CD4-positive, alpha-beta T cell (primary cell): Measurements from ENCODE around the gene MSL1. TPM values are rescaled to one million over a fixed set of nuclear protein-coding genes. Genes with fewer than 3 reads are reported as not detected.

ENCODE experiments used
- ATAC-seq: fragments of 200-7000 bp; cut with Tn5 transposase; one replicate; pipeline ENCODE4 v1.10.0; 2022; ENCODE audit warnings: mild to moderate bottlenecking; ENCODE audit not compliant: poor library complexity
- CTCF ChIA-PET: fragments of 350-600 bp; sonication (Branson Sonifier 250); formaldehyde crosslinking; loops from one replicate; lab custom pipeline; 2021; ENCODE audit warnings: antibody characterized with exemption, inconsistent platforms; lab: Charles Lee
- POLR2A ChIA-PET: fragments of 350-600 bp; sonication (Branson Sonifier 250); formaldehyde crosslinking; loops from one replicate; lab custom pipeline; 2021; ENCODE audit warnings: antibody characterized with exemption, inconsistent platforms; lab: Charles Lee
- DNase-seq, 14 experiments: peaks; one replicate each; pipeline ENCODE4 v3.0.0-alpha.2; 2013 to 2020; ENCODE audit warnings: mixed read lengths in 2 of 14
- H3K27ac ChIP-seq, 2 donors: one replicate each; pipeline versions ENCODE4 v1.5.1 to v1.7.0; 2013; ENCODE audit warnings: low read length in 2 of 2, low read depth in 1 of 2, mild to moderate bottlenecking in 1 of 2
- H3K27me3 ChIP-seq, 2 experiments: 1 replicate in 1 of 2; 2 replicates in 1 of 2; pipeline versions ENCODE4 v1.6.1 to v1.7.0; 2013; ENCODE audit warnings: low read length in 2 of 2, control low read depth in 1 of 2, mild to moderate bottlenecking in 1 of 2, moderate library complexity in 1 of 2; ENCODE audit not compliant: insufficient read depth in 2 of 2, control insufficient read depth in 1 of 2
- H3K36me3 ChIP-seq: one replicate; pipeline ENCODE4 v1.6.1; 2013; ENCODE audit warnings: low read length, control low read depth; ENCODE audit not compliant: insufficient read depth
- H3K4me1 ChIP-seq: one replicate; pipeline ENCODE4 v1.6.1; 2013; ENCODE audit warnings: low read length, control low read depth; ENCODE audit not compliant: insufficient read depth
- H3K4me3 ChIP-seq: one replicate; pipeline ENCODE4 v1.5.1; 2013; ENCODE audit warnings: mild to moderate bottlenecking, low read length, moderate library complexity
- H3K9me3 ChIP-seq, 2 experiments: 1 replicate in 1 of 2; 2 replicates in 1 of 2; pipeline versions ENCODE4 v1.6.1 to v1.7.0; 2013; ENCODE audit warnings: low read length in 2 of 2, mild to moderate bottlenecking in 2 of 2, control low read depth in 1 of 2, moderate library complexity in 1 of 2; ENCODE audit not compliant: control insufficient read depth in 1 of 2, insufficient read depth in 1 of 2
- H3K27ac Mint-ChIP-seq: one replicate; pipeline ENCODE4 v1.8.0; 2020; ENCODE audit warnings: mixed read lengths
- H3K27me3 Mint-ChIP-seq: one replicate; pipeline ENCODE4 v1.8.0; 2021; ENCODE audit warnings: mixed read lengths
- H3K36me3 Mint-ChIP-seq: one replicate; pipeline ENCODE4 v1.8.0; 2021; ENCODE audit warnings: low read depth, mixed read lengths
- H3K4me1 Mint-ChIP-seq: one replicate; pipeline ENCODE4 v1.8.0; 2021; ENCODE audit warnings: low read depth, mixed read lengths
- H3K4me3 Mint-ChIP-seq: one replicate; pipeline ENCODE4 v1.8.0; 2020; ENCODE audit warnings: mild to moderate bottlenecking, mixed read lengths
- H3K9me3 Mint-ChIP-seq: one replicate; pipeline ENCODE4 v1.8.0; 2020; ENCODE audit warnings: mixed read lengths
- CTCF ChIP-seq: fragments of 200-600 bp; IDR thresholded peaks from one replicate; pipeline ENCODE4 v1.8.0; 2022; ENCODE audit warnings: antibody characterized with exemption, mild to moderate bottlenecking
- intact Hi-C, 2 experiments: fragments of 100-400 bp; cut with DNase I in 1 of 2; cut with micrococcal nuclease in 1 of 2; formaldehyde crosslinking; loops; one replicate each; pipeline versions ENCODE4 v1.15.1 to v1.9.0; 2023 to 2025; cut with DNase I, micrococcal nuclease
- total RNA-seq, 174 experiments: library from RNA in 2 of 174; stranded (reverse) in 2 of 174; gene quantifications; one replicate each; pipeline ENCODE4 v1.2.3 and lab custom pipeline; 2021 to 2026

The MSL1 gene
- total RNA-seq, 2 experiments from 2014 or later: 77.0 to 79.2 TPM

- no peak for TF ChIP-seq CTCF
- ATAC-seq: no peak
- Mint-ChIP-seq H3K27me3 (no peaks in the 10 kb centered on the region), H3K9me3 (no peaks in the 10 kb centered on the region), H3K4me1 (peaks cover 46% of the 10 kb centered on the region), H3K27ac (peak overlapping the region; percentile 51), H3K4me3 (no peak overlapping the region), H3K36me3 (peaks cover 90% of the 10 kb centered on the region)
- H3K4me3 ChIP-seq: no peak overlapping the region
- H3K27me3 ChIP-seq: no peaks in the 10 kb centered on the region
- H3K9me3 ChIP-seq: no peaks in the 10 kb centered on the region
- no peak for DNase-seq
- H3K36me3 ChIP-seq: peaks cover 73% of the 10 kb centered on the region
- ChIA-PET POLR2A (interaction anchor here (0.9 kb wide), 1 partner anchor 126 kb away, joined by 3 read pairs; no protein-coding TSS in a partner anchor), CTCF (interaction anchor here (1.9 kb wide), 1 partner anchor 21 kb away, joined by 7 read pairs; no protein-coding TSS in a partner anchor)
- peaks cover 33% of the 10 kb centered on the region for H3K4me1 ChIP-seq
- intact Hi-C loops: no loop called here
- peak overlapping the region in 1 of 2 donors; percentile 13 for H3K27ac ChIP-seq
Observed at GRCh38 chr17:40091691-40092397, 29.9 kb upstream of the MSL1 start.

GRCh38 chr17:40092581-40092980 is 29.2 kb upstream of the MSL1 start:
- H3K27ac Mint-ChIP-seq: peak overlapping the region; percentile 51

GRCh38 chr17:40093005-40093579 is 28.7 kb upstream of the MSL1 start:
- Histone ChIP-seq H3K36me3 (peaks cover 74% of the 10 kb centered on the region), H3K4me1 (peaks cover 45% of the 10 kb centered on the region), H3K27ac (no peak overlapping the region), H3K27me3 (no peaks in the 10 kb centered on the region), H3K9me3 (no peaks in the 10 kb centered on the region), H3K4me3 (no peak overlapping the region)
- peaks cover 85% of the 10 kb centered on the region for H3K36me3 Mint-ChIP-seq
- intact Hi-C loops: no loop called here
- H3K9me3 Mint-ChIP-seq: no peaks in the 10 kb centered on the region
- no peak for TF ChIP-seq CTCF
- POLR2A ChIA-PET: interaction anchor here (0.9 to 9.7 kb wide), 4 partner anchors 18 to 125 kb away, joined by 3 to 335 read pairs (median 3); partner anchors contain the start of gene CASC3
- CTCF ChIA-PET: interaction anchor here (1.1 to 1.9 kb wide), 3 partner anchors 17 to 75 kb away, joined by 3 to 7 read pairs (median 5); no protein-coding TSS in a partner anchor
- H3K27ac Mint-ChIP-seq: peak overlapping the region; percentile 51
- ATAC-seq (no peak), DNase-seq (peak in 1 of 14 experiments; percentile 23)
- no peak overlapping the region for H3K4me3 Mint-ChIP-seq
- no peaks in the 10 kb centered on the region for H3K27me3 Mint-ChIP-seq
- H3K4me1 Mint-ChIP-seq: peaks cover 52% of the 10 kb centered on the region

More at GRCh38 chr17:40092581-40092980, 29.2 kb upstream of the MSL1 start:
- ChIA-PET POLR2A (interaction anchor here (0.9 to 1.6 kb wide), 2 partner anchors 31 to 126 kb away, joined by 3 read pairs; no protein-coding TSS in a partner anchor), CTCF (interaction anchor here (1.2 to 1.9 kb wide), 2 partner anchors 20 to 76 kb away, joined by 3 to 7 read pairs; no protein-coding TSS in a partner anchor)
- Mint-ChIP-seq H3K9me3 (no peaks in the 10 kb centered on the region), H3K27me3 (no peaks in the 10 kb centered on the region), H3K36me3 (peaks cover 88% of the 10 kb centered on the region), H3K4me1 (peaks cover 47% of the 10 kb centered on the region), H3K4me3 (no peak overlapping the region)
- no peak for ATAC-seq
- no peak overlapping the region for H3K4me3 ChIP-seq
- intact Hi-C loops: no loop called here
- H3K4me1 ChIP-seq: peaks cover 40% of the 10 kb centered on the region
- H3K9me3 ChIP-seq: no peaks in the 10 kb centered on the region
- DNase-seq: no peak
- H3K36me3 ChIP-seq: peaks cover 73% of the 10 kb centered on the region
- no peak for TF ChIP-seq CTCF
- H3K27me3 ChIP-seq: no peaks in the 10 kb centered on the region
- no peak overlapping the region for H3K27ac ChIP-seq
